ENCODE measurements around the gene ENTPD5.

GRCh38 chr14:74065746-74066575, 46.9 kb upstream of the ENTPD5 start:
- no peak for TF ChIP-seq CTCF (IDR thresholded peaks at IDR 0.05)
- no peak for TF ChIP-seq USF2 (IDR thresholded peaks at IDR 0.05; ENCODE audit: borderline replicate concordance, low read depth, low read length)
- no peak for TF ChIP-seq USF1 (IDR thresholded peaks at IDR 0.05; ENCODE audit: borderline replicate concordance, low read depth)
- no peak for TF ChIP-seq GABPA (IDR thresholded peaks at IDR 0.05; ENCODE audit: low read depth)
- TF ChIP-seq CHD2 (IDR thresholded peaks at IDR 0.05; ENCODE audit: low read length, partially characterized antibody): no peak
- TF ChIP-seq RCOR1 (IDR thresholded peaks at IDR 0.05; ENCODE audit: low read length): no peak
- no peak for TF ChIP-seq EP300 (IDR thresholded peaks at IDR 0.05; ENCODE audit: borderline replicate concordance in 1 of 2, low read depth in 1 of 2, low read length in 1 of 2)
- TF ChIP-seq SMC3 (IDR thresholded peaks at IDR 0.05; ENCODE audit: low read depth, low read length): no peak
- no peak for TF ChIP-seq POLR2AphosphoS5 (IDR thresholded peaks at IDR 0.05; ENCODE audit: low read depth, low read length)
